Measurements from ENCODE around the gene DYNLT5.

DNA sequence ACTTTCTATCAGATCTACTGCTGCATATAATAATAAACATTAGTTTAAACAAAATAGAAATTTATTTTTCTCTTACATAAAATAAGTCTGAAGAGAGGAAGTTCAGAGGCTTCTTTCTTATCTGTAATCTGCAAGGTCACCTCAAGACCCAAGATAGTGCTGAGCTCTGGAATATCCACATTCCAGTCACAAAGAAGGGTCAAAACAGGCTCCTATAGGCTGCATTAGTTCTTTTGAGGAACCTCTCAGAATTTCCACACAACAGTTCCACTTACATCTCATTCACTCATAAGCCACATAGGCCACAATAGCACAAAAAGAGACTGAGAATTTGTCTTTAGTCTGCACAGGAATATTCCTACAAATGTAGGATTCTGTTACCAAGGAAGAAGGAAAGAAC, 15.4 kb downstream of the DYNLT5 start:
- TF ChIP-seq, protein P1, sequence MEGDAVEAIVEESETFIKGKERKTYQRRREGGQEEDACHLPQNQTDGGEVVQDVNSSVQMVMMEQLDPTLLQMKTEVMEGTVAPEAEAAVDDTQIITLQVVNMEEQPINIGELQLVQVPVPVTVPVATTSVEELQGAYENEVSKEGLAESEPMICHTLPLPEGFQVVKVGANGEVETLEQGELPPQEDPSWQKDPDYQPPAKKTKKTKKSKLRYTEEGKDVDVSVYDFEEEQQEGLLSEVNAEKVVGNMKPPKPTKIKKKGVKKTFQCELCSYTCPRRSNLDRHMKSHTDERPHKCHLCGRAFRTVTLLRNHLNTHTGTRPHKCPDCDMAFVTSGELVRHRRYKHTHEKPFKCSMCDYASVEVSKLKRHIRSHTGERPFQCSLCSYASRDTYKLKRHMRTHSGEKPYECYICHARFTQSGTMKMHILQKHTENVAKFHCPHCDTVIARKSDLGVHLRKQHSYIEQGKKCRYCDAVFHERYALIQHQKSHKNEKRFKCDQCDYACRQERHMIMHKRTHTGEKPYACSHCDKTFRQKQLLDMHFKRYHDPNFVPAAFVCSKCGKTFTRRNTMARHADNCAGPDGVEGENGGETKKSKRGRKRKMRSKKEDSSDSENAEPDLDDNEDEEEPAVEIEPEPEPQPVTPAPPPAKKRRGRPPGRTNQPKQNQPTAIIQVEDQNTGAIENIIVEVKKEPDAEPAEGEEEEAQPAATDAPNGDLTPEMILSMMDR (IDR thresholded peaks at IDR 0.05; ENCODE audit: low read length), result no peak
- TF ChIP-seq EZH2 (optimal IDR thresholded peaks at IDR 0.05; ENCODE audit: low read depth, low read length) (no peak), EZH2phosphoT487 (IDR thresholded peaks at IDR 0.05; ENCODE audit: low read length) (no peak)

All from MM.1S (cell line).